GM10248 (cell line): Measurements from ENCODE around the gene CRBN.

Source experiments
- CTCF ChIA-PET: fragments of 300-600 bp; sonication (Branson Sonifier 250); formaldehyde crosslinking; extraction: SDS; loops from one replicate; lab custom pipeline; 2021; ENCODE audit warnings: antibody characterized with exemption; lab: Yijun Ruan, JAX
- POLR2A ChIA-PET: fragments of 350-650 bp; sonication (Branson Sonifier 250); formaldehyde crosslinking; extraction: SDS; loops from one replicate; lab custom pipeline; 2020; ENCODE audit warnings: antibody characterized with exemption; lab: Yijun Ruan, JAX
- DNase-seq: peaks from one replicate; pipeline ENCODE4 v3.0.0; 2012; ENCODE audit errors: extremely low spot score
- TF ChIP-seq, protein P1 (sequence below): IDR thresholded peaks from 2 replicates; pipeline ENCODE4 v1.5.1; 2012; ENCODE audit warnings: mild to moderate bottlenecking, low read depth; ENCODE audit errors: extremely low read depth, missing control alignments, control extremely low read depth

The CRBN gene

DNA sequence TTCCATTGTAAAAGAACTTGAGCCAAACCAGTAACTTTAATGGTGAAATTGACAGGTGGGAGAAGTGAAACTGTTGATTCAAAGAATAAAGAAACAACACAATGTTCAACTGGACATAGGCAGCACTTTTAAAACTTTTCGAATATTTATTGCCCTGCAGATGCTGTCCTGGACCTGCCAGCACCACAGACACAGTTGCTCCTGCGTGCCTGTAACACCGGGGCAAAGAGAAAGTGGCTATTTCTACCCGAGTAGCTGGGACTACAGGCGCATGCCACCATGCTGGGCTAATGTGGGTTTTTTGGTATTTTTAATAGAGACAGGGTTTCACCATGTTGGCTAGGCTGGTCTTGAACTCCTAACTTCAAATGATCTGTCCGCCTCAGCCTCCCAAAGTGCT is 76.7 kb downstream of the CRBN start:
- ChIA-PET CTCF (interaction anchor here (1.4 to 1.8 kb wide), 2 partner anchors 17 to 27 kb away, joined by 3 to 4 read pairs; no protein-coding TSS in a partner anchor), POLR2A (no interaction called here)
- TF ChIP-seq, protein P1, sequence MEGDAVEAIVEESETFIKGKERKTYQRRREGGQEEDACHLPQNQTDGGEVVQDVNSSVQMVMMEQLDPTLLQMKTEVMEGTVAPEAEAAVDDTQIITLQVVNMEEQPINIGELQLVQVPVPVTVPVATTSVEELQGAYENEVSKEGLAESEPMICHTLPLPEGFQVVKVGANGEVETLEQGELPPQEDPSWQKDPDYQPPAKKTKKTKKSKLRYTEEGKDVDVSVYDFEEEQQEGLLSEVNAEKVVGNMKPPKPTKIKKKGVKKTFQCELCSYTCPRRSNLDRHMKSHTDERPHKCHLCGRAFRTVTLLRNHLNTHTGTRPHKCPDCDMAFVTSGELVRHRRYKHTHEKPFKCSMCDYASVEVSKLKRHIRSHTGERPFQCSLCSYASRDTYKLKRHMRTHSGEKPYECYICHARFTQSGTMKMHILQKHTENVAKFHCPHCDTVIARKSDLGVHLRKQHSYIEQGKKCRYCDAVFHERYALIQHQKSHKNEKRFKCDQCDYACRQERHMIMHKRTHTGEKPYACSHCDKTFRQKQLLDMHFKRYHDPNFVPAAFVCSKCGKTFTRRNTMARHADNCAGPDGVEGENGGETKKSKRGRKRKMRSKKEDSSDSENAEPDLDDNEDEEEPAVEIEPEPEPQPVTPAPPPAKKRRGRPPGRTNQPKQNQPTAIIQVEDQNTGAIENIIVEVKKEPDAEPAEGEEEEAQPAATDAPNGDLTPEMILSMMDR: no peak
- DNase-seq: no peak

DNA sequence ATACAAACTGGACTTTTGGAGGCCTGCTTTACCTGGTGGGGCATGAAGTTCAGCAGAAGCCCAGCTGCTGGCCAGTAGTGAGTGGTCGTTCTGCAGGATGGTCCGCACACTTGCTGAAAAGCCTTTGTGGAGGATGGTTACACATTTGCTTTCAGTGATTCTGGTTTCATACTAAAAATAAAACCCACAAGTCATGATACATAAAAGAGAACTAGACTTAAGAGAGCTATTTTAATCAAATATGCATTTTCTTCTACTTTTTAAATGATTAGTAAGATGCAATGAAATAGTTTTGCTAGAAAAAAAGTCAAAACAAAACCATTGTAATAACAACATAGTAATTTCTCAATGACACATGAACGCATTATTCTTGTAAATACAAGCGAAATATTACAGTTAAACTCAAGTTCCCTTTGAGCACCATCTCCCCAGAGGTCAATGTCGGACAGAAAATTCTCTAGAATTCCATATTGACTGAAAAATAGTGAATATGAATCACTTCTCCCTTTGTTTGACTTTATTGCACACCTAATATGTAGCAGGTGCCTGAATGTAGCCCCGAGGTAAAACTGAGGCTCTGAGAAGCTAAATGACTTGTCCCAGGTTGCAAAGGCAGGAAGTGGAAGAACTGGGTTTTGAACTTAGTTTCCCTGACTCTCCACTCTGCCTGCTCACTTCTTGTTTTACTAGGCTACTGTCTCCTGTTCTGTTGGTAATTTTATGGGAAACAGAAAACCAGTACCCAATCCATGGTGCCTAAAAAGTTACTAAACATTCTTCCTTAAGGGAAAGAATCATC is 77.6 kb downstream of the CRBN start:
- CTCF ChIA-PET: interaction anchor here (0.6 to 0.7 kb wide), 2 partner anchors 21 to 896 kb away, joined by 3 read pairs; no protein-coding TSS in a partner anchor
- no peak for DNase-seq
- TF ChIP-seq, protein P1: no peak
- POLR2A ChIA-PET: no interaction called here
